ENCODE data around the gene COL20A1.

- no peak for TF ChIP-seq EZH2 (IDR thresholded peaks at IDR 0.05; ENCODE audit: borderline replicate concordance, insufficient read depth, low read depth, low read length, poor library complexity, severe bottlenecking)
- no peak for TF ChIP-seq CTCF (IDR thresholded peaks at IDR 0.05)
Measured at GRCh38 chr20:63326314-63327230, 33.6 kb downstream of the COL20A1 start.

Measured in B cell (primary cell).